ENCODE measurements around the gene EFCAB7.
A peak's percentile ranks its signal among the peaks of the same experiment; 100 is the strongest.

Gene EFCAB7, protein sequence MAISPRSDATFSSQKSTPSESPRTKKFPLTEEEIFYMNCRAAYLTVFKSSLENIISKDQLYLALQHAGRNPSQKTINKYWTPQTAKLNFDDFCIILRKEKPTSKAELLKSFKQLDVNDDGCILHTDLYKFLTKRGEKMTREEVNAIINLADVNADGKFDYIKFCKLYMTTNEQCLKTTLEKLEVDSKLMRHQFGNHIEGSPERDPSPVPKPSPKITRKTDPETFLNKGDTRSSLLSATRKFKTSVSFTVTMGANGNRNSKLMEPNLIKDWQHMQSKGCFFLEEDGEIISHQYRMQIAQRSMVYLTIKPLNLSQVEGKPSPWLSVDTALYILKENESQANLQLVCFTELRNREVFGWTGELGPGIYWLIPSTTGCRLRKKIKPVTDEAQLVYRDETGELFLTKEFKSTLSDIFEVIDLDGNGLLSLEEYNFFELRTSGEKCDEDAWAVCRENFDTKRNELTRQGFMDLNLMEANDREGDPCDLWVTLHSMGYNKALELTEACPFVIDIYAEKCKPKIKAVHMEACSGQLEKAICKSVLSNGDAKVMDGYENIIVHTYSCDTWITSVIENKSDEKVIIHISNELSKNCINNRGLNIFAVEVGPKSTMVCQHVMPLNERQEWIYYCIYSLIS

DNA sequence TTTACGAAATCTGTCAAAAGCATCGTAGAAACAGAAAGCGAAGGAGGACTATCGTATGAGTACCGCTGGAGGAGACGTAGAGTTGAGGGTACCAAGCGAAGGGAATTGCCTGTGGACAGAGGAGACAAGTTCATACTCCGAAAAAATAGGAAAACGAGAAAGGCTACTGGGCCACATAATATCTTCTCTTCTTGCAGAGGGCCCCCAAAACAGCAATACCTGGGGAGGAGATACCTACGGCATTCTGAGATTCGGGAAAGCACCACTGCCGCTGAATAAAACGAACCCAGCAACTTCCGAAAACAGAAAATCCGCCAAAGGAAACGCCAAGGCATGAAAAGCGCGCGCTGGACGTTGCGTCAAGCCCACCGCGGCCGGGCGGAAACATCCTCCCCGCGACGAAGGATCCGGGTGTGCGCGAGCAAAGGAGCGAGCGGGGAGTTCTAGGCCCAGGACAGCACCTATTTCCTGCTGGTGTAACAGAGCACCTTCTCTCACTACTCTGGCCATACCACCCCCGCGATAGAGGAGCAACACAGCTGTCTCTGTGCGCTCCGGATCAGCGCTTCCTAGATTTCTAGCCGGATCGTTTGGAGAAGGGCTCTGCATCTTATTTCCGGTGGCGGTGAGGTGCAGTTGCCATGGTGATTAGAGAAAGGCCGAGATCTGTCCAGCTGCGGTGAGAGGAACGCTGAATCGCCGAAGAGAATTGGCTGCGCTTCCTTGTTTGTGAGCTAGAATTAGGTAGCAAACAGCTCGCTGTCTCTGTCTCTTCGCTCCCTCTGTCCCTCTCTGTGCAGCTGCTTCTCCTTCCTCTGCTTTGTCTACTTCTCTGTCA, at the start of gene EFCAB7, which contains the start of gene ITGB3BP:
EFCAB7 (plus strand) TSS at position 635 of the 838 bp plus-strand sequence. CDS start 2,048 bp downstream, outside the sequence.
ITGB3BP (minus strand) TSS at position 335 of the 838 bp plus-strand sequence; CDS start at position 243, 92 bp downstream.
- peak; percentile 25 for DNase-seq

GRCh38 chr1:63475761-63476160, 47.6 kb upstream of the EFCAB7 start:
- no peak for DNase-seq

- no peak for DNase-seq
These were observed 43.3 kb upstream of the EFCAB7 start for GRCh38 chr1:63480057-63480456.

- DNase-seq = no peak
These were observed 36.7 kb upstream of the EFCAB7 start for GRCh38 chr1:63486629-63487028.

- DNase-seq = no peak
These were observed 35.8 kb upstream of the EFCAB7 start for GRCh38 chr1:63487336-63488065.

- DNase-seq = no peak
These were observed 25.7 kb upstream of the EFCAB7 start for GRCh38 chr1:63497577-63497976.

DNA sequence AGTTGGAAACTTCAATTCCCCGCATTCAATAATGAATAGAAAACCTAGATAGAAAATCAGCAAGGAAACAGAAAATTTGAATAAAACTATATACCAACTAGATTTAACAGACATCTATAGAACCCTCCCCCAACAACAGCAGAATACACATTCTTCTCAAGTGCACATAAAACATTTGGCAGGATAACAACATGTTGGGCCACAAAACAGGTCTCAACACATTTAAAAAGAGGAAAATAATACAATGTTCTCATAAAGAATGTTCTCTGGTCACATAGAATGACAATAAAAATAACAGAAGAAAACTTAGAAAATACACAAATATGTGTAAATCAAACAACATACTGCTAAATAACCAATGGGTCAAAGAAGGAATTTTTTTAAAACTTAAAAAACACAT, 25.2 kb upstream of the EFCAB7 start:
- DNase-seq = no peak

DNA sequence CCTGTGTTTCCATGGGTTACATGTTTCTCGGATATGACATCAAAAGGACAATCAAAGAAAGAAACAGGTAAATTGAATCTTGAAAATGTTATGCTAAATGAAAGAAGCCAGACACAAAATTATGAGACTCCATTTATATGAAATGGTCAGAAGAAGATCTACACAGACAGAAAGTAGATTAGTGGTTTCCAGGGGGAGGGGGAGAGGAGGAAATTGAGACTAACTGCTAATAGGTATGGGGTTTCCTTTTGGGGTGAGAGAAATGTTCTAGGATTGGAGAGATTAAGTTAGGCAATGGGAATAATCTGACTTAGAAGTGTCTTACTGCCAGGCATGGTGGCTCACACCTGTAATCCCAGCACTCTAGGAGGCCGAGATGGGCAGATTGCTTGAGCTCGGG, 22.1 kb upstream of the EFCAB7 start:
- DNase-seq = no peak

- DNase-seq = no peak
These were observed 16.5 kb upstream of the EFCAB7 start for GRCh38 chr1:63506782-63507181.

- DNase-seq = no peak
These were observed 13.6 kb upstream of the EFCAB7 start for GRCh38 chr1:63509718-63510117.

DNA sequence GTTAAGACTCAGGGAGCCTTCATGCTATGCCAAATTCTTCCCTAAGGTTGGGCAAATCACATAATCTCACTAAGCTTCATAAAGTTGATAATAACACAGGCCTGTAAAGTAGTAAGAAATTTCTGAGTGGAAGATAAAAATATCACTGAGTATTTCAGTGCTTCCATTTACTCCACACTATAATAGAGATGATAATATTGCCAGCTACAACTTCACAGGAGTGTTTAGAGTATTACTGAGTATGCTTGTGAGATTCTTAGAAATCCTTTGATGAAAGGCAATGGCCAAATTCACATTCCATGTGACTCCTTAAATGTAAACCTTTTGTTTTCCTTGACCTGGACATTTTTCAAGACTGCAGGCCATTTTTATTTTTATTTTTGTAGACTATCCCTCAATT, 10.7 kb upstream of the EFCAB7 start:
- DNase-seq = no peak

DNA sequence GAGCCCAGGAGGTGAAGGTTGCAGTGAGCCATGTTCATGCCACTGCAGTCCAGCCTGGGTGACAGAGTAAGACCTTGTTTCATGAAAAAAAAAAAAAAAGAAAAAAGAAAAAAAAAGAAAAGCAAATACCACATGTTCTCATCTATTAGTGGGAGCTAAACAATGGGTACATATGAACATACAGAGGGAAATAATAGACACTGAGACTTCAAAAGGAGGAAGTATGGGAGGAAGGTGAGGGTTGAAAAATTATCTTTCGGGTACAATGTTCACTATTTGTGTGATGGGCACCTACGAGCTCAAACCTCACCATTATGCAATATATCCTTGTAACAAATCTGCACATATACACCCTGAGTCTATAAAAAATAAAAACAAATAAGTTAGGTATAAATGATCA, 6.7 kb upstream of the EFCAB7 start:
- no peak for DNase-seq

DNA sequence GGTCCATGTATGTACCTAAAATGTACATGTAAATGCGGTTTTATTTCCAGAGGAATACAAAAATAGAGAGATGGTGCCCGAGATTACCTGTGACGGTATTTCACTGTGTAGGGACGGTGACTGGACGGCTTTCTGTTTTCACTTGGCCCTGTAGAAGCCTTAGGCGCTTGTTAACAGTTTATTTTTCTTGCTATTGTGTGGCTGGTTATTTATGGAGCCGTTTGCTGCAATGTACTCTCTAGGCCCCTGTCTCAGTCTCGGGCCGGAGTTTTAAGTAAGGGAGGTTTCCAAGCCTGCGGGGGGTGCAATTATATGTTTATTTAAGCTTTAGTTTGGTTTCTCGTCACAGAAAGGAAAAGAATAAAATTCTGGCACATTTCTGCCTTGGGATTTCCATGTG, 413 bp downstream of the EFCAB7 start:
- DNase-seq = no peak

- no peak for DNase-seq
These were observed 876 bp downstream of the EFCAB7 start for GRCh38 chr1:63524201-63524600.

- DNase-seq = no peak
These were observed 9.4 kb downstream of the EFCAB7 start for GRCh38 chr1:63532727-63533126.

DNA sequence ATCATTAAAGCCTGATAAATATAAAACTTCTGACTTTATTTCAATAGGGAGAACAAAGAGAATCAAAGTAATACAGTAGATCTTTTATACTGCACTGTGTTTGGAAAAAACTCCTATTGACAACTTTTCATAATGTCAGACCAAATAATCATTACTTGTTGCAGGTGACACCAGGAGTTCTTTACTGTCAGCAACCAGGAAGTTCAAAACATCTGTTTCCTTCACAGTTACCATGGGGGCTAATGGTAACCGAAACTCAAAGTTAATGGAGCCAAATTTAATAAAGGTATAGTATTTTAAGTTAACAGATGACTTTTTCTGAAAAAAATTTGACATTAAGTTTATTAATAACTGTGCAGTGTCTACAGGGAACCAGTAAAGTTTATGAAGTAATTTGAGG, 10.6 kb downstream of the EFCAB7 start:
- no peak for DNase-seq

- no peak for DNase-seq
These were observed 11.1 kb downstream of the EFCAB7 start for GRCh38 chr1:63534406-63534805.

DNA sequence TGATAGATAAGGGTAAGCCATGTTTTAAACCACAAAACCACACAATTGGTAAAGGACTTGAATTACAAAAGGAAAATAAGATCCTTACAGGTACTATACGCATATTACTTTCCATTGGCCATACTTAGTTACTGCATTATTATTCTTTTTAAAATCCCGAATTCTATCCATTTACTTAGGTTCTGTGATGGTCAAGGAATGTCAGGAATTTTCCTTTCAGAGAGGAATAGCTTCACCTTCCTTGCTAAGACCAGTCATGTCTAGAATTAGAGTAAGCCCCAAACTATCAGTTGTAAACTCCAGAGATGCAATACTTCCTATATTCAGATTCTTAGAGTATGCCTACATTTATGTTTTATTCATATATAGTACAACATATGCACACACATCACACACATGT, 13.7 kb downstream of the EFCAB7 start:
- no peak for DNase-seq

DNA sequence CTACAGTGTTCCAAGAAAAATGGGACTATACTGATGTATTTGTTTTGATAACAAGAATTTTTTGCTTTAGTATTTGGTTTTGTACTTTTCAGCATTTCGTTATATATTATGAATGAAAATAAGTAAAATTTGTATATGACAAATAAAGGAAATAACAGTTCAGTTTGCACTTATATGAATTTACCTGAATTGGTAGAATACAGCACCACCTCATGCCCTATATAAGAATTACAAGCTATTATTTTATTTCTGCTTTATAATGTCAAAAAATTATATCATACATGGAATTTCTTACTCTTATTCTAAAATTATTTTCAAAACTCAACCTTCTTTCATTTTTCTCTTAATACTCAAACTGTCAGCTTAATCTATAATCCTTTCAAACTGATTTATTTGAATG, 14.6 kb downstream of the EFCAB7 start:
- no peak for DNase-seq

DNA sequence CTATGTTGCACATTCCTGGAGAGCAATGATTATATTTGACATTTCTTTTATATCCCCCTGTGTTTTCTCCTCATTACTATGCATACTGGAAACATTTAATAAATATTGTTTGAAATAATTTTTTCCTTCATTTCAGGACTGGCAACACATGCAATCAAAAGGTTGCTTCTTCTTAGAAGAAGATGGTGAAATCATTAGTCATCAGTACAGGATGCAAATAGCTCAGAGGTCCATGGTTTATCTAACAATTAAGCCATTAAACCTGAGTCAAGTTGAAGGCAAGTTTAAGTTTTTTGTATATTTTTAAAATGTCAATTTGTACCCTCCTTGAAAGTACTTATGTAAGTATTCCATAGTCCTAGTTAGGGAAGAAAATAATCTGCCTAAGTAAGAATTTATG, 22.5 kb downstream of the EFCAB7 start:
- DNase-seq = no peak

DNA sequence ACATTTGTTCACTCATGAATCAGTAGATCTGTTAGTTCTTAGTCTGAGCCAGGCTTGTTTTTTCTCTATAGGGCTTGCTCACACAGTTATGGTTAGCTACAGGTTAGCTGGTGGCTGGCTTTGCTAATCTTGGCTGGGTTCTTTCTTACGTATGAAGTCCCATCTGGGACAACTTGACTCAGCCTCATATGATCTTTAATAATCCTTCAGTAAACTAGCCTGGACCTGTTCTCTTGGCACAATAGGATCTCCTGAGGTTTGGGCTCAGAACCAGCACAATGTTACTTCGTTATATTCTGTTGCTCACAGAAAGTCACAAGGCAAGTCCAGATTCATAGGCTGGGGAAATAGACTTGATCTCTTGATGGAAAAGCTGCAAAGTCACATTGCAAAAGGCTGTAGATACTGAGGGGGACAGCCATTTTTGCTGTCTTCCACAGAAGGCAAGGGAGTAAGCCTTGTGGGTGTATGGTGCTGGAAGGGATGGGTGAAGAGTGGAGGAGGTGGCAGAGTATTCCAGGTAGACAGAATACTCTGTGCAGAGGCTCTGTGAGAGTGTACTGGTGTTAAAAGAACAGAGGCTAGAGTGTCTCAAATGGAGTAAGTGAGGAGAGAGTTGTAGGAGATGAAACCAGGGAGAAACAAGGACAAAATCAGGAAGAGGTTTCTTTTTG, 24.4 kb downstream of the EFCAB7 start:
- no peak for DNase-seq

DNA sequence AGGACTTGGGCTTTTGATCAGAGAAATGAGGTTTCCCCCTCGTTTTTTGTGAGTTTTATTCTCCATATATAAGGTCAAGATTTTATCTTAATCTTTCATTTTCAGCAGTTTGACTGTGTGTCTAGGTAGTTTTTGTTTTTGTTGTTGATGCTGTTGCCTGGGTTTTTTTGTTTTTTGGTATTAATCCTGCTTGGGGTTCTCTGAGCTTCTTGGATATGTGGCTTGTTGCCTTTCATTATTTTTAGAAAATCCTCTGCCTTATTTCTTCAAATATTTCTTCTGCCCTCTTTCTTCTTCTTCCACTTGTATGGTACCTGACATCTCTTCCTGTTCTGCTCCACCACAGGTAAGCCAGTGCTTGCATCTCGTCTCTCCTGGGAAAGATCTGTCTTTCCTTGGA, 25.0 kb downstream of the EFCAB7 start:
- DNase-seq = no peak
